SH-SY5Y (cell line): Measurements from ENCODE around the gene PDZD2.

Source experiments
- GATA2 ChIP-seq: IDR thresholded peaks from 2 replicates; pipeline ENCODE4 v1.6.1; 2011; ENCODE audit warnings: mild to moderate bottlenecking, low read depth, low read length
- GATA3 ChIP-seq: IDR thresholded peaks from 2 replicates; pipeline ENCODE4 v1.6.1; 2011; ENCODE audit warnings: low read depth, mild to moderate bottlenecking, low read length, moderate library complexity

DNA sequence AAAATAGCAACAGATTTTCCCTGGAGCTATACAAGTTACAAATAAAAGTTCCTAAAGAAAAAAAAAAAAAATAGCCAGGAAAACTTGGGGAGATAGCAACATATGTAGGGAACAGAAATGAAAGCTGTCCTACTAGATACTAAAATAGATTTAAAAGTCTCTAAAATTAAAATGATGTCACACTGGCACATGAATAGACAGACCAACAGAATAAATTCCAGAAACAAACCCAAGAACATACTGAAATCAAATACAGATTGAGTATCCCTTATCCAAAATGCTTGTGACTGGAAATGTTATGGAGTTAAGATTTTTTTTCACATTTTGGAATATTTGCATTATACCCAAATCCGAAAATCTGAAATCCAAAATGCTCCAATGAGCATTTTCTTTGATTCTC, 511.4 kb downstream of the PDZD2 start:
- TF ChIP-seq GATA2: no peak
- no peak for TF ChIP-seq GATA3
